Hypothalamus (tissue), 51 donors: ENCODE measurements around the gene RAD51B.
A peak's percentile ranks its signal among the peaks of the same experiment; 100 is the strongest.

Experiments used
- DNase-seq, 51 donors: peaks; one replicate each; lab custom pipeline; 2025; lab: John Stamatoyannopoulos, UW

RAD51B gene

DNA sequence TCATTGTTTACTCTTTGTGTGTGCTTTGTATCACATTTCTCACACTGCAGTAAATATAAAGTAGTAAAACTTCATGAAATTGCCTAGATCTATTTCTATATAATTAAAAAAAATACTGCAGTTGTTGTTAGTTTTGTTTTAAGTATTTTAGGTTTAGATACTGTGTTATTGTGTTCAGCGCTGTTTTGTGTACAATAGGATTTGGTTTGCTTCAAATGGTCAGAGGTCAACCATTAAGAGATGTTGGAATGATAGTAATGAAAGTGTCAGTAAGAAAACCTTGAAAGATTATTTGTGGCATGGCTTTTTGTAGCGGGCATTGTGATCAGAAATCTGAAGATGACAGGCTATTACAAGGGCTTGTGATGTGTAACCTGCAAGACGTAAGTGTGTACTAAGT, 67.9 kb downstream of the RAD51B start:
- no peak for DNase-seq

DNA sequence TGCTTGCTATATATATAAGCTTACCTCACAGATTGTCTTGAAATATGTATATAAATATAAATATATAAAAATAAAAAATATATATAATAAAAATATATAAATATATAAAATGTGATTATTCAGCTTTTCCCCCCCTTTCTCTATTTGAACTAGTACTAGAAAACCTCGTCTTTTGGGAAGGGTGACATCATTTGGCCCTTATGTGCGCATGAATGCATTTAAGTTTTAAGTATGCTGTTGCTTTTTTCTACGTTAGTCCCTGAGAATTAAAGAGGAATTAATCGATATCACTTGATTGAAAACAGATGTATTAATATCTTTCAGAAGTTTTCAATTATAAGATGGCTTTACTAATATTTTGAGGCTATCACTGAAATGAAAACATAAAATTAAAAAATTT, 69.9 kb downstream of the RAD51B start:
- no peak for DNase-seq

DNA sequence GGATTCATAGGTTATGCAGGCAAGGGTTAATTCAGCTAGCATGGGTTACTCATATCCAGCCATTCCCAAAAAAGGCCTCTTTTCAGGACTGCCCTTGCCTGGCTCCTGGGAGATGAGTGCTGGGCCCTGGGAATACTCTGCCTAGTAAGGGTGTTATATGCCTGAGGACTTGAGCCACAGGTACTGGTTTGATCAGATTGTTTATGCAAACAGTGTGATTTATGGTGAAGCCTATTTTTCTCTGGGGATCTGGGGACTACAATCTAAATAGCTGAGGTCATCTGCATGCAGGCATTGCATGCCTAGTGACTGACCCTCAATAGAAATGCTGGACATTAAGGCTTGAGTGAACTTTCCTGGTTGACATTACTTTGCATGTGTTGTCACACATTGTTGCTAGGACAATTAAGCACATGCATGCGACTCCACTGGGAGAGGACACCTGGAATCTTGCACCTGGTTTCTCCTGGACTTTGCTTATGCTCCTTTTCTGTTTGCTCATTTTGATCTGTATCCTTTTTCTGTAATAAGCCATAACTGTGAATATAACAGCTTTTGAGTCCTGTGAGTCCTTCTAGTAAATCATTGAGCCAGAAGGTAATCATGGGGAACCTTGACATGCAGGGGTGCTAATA, 73.0 kb downstream of the RAD51B start:
- DNase-seq, result no peak

DNA sequence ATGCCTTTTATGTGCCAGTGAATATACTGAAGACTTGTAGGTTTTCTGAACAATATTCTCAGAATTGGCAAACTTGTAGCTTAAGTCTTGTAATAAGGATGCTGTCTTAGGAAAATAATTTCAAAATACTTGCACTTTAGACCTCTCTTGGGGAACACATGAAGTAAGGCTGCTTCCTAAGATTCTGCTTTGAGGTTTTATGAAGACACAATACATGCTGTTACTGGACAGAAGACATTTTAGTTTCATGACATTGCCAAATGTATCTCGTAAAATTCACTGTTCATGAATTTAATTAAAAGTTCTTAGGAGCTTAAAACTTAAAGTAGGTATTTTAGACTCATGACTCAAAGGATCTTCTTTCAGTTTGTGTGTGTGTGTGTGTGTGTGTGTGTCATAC, 80.7 kb downstream of the RAD51B start:
- no peak for DNase-seq

DNA sequence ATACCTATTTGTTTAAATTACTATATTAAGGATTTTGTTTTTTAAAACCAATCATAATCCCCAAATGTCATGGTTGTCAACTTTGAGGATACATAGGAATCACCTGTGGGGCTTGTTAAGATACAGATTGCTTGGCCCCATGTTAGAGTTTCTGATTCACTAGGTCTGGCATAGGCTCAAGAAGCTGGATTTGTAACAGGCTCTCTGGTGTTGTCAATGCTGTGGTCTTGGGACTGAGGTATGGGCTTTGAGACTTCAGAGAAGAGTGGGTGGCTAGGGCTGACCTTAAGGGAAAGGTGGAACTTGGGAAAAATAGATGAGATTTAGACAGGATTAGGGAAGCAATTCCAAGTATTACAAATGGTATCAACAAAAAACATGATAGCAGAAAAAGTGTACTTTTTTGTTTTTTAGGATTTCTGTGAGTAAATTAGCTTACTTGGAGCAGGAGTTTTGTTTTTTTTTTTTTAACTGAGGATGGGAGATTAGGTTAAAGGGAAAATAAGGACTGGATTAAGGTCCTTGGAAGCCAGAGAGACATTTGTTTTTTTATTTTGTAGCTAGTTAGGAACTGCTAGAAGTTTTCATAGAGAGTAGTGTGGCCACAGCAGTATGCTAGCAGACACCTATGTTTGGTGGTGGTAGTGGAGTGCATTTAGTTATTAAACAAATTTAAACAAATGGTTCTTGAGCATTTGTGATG, 88.6 kb downstream of the RAD51B start:
- DNase-seq, result no peak

DNA sequence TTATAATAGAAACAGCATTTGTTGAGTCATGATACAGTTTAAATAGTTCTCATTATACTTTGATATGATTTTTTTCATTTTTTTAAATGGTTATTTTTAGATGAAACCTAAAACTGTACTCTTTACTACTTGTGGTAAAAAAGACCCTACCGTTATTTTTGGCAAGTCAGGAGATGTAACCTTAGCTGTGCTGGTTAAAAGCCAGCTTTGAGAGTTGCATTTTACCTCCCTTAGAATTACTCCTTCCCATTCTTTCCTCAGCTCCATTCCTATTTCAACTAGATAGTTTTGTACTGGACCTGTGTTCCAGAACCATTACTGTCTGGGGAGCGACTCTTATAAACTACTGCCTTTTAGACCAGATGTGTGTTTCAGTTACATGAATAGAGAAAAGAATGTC, 92.0 kb downstream of the RAD51B start:
- no peak for DNase-seq

DNA sequence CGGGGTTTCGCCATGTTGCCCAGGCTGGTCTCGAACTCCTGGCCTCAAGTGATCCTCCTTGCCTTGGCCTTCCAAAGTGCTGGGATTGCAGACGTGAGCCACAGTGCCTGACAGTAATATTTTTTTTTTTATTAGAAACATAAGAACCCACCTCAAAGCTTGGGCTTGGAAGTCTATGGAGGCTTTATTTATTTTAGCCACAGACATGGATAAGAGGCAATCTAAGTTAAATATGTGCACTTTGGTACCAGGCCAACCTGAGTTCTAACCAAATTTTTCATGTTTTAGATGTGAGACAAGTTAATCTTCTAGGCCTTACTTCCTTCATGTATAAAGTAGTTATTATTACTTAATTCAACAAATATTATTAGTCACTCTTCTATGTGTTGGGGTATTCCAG, 96.9 kb downstream of the RAD51B start:
- DNase-seq, result no peak

DNA sequence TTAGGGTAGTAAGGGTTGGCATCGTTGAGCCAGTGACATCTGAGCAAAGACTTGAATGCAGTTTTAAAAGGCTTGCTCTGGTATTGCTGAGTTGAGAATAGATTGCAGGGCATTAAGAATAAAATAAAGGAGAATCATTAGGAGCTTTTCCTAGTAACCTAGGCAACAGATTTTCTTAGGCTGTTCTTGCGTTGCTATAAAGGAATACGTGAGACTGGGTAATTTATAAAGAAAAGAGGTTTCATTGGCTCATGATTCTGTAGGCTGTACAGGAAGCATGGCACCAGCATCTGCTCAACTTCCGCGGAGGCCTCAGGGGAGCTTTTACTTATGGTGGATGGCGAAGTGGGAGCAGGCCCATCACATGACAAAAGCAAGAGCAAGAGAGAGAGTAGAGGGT, 97.4 kb downstream of the RAD51B start:
- no peak for DNase-seq

DNA sequence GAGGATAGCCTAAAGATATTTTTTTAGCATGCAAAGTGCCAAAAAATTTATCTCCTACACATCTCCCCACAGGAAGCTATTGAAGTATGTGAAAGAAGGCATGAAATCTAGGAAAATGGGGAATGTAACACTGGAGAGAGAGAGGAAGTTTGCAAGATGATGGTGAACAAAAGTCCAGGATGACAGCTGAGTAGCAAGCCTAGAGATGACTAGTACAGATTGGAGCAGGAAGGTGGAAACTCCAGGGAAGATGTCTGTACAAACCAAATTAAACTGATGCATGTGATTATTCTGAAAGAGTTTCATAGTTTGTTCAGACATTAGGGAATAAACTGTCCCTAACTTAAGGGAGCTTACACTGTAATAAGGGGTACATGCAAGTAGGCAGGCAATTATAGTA, 99.3 kb downstream of the RAD51B start:
- DNase-seq, result no peak

DNA sequence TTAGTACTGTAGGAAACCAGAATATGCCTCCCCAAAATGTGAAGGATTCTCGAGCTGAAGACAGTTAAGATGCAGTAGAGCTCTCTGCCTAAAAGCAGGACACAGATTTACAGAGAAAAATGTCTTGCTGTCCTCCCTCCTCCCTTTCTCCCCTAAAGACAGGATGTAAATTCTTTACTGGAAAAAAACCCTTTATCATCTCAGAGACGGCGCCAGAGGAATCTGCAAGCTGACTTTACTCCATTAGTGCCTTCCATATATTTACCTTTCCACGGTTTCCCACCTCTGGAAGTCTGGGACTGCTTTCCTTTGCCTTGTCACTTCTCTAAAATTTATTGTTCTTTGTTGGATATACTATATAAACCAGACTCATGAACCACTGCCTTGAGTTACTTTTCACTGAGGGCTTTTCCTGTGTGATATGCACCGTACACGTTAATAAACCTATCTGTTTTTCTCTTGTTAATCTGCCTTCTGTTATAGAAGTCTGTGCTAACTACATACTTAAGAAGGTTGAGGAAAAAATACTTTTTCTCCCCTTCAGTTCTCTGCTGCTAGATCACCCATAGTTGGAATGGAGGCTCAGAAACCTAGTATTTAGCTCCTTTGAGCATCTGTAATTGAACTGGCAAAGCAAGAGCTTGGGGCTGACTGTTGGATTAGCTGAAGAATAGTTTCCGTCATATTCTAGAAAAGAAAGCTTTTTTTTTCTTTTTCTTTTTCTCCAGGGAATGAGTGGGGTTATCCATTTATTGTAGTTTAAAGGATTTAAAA, 99.9 kb downstream of the RAD51B start:
- DNase-seq, result no peak

DNA sequence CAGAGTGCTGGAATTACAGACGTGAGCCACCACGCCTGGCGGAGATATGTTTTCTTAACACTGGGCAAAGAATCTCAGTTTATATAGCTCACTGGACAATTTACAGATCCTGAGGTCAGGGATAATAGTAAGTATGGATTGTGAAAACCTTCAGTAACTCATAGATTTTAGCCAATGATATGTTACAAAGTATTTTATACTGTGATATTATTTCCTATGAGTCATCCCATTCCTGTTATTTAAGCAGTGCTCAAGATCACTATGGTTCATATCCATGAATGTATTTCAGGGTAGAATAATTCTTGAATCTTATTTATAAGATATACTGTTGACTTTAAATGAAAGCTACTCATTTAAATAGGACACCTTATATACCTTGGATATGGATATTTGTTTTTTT, 107.2 kb downstream of the RAD51B start:
- no peak for DNase-seq

DNA sequence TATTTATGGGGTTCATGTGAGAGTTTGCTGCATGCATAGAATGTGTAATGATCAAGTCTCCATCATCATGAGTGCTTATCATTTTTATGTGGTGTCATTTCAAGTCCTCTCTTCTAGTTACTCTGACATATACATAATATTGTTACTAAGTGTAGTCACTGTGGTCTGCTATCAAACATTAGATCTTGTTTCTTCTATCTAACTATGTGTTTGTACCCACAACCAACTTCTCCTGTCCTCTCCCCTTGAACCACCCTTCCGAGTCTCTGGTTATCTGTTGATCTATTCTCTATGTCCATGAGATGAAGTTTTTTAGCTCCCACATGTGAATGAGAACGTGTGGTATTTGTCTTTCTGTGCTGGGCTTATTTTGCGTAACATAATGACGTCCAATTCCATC, 107.7 kb downstream of the RAD51B start:
- DNase-seq, result no peak

DNA sequence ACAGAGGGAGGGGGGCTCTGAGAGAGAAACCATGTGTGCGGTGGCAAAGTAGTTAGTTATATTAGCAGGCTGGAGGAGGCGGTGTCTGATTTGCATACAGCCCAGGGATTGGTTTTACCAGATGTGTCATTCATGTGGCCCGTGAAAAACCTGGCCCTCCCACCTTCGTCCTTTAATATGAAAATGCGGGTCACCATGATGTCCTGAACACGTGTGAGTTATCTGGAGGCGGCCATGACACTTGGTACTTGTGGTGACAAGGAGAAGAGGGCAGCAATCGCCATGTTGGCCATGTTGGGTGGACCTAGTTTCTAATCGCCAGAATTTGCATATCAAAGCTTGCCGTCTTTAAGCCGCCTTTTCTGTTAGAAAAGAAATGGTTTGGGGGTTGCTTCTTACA, 108.8 kb downstream of the RAD51B start:
- no peak for DNase-seq

DNA sequence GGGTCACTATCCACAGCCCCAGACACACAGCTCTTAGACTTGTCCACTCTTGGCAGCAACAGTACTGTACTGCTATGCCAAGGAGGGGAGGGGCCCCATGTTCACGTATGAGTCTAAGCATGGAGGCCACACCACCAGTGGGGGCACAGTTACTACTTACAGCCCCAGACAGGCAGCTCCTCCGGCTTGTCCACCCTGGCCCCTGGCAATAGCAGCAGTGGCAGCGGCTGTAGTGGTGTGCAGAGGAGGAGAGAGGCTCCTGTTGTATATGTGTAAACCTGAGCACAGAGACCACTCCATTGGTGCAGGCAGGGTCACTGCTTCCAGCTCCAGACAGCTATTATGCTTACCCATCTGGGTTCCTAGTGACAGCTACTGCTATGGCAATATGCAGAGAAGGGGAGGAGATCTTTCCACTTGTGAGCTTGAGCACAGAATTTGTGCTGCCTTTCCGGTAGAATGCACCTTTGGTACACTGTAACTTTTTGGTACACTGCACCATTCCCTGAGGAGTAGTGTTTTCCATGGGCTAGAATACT, 113.2 kb downstream of the RAD51B start:
- DNase-seq, result no peak

DNA sequence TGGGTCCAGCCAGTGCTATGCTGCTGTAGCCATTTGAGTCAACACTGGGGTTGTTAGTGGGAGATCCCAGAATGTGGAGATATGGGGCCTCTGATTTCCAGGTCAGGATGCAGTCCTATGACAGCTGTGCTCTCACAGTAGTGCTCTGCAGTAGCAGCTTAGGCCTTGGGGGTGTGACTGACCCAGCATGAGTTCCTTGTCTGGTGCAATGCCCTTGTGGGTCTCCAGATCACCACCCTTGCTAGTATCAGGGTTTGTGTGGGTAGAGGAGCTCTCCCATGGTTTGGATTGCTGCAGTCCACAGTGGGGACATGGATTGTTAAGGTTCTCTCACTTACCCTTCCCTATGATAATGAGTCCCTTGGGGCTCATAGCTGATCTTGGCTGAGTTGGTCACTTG, 113.7 kb downstream of the RAD51B start:
- DNase-seq, result no peak

DNA sequence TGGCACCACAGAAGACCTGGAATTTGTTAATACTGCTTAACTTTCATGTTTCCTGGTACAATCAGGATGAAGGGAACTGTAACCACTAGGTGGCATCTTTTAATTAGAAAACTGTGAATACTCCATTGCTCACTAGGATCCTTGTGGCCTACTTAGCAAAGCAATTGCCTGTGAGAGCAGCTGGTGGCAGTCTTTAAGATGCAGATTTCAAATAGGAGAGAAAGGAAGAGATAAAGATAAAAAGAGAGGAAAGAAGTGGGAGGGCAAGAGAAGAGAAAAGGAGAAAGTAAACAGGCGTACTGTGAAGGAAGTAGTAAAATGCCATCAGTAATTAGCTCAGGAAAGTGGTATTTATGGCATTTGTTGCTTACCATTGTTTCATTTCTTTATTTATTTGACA, 114.5 kb downstream of the RAD51B start:
- peak in 5 of 51 donors; percentile 0 to 34 (median 6) for DNase-seq

DNA sequence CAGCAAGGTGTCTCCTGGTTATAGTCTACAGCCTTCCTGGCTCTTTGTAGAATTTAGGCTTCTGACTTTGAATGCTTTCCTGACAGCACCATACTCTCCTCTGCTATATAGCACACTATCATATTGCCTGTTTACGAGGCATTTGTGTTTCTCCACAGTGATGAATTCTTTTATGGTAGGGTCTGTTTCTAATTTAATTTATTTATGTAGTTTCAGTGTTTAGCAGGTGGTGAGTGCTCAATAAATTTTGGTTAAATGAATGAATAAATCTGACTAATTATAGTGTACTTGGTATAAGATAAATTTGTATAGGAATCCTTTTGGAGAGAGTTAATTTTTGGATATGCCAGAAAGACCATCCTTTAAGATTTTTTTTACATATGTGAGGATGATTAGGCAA, 115.3 kb downstream of the RAD51B start:
- DNase-seq, result no peak

DNA sequence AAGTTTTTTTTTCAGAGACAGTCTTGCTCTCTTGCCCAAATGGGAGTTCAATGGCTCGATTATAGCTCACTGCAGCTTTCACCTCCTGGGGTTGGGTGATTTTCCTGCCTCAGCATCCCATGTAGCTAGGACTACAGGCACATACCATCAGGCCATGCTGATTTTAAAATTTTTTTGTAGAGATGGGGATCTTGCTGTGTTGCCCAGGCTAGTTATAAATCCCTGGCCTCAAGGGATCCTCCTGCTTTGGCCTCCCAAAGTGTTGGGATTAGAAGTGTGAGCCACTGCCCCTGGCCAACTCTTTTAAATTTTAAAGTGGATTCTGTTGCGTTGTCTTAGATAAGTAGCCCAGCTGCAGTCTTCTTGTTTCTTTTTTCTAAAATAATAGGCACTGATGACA, 115.8 kb downstream of the RAD51B start:
- DNase-seq, result no peak

DNA sequence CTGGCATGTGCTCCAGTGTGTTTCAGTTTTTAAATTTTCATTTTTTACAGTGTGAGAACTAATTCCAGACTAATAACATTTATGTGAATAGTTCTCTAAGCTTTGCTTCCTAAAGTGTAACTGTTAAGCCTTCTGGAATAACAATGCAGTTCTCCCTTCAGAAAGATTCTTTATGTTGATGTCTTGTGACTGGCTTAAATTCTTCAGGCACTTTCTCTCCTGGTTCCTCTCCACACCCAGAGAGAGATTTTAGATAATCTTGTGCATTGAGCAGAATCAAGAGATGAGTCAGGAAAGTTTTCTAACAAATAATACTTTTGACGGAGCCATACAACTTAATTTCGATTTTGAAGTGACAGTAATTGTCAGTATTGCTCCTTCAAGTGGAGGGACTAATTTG, 118.5 kb downstream of the RAD51B start:
- DNase-seq, result no peak

DNA sequence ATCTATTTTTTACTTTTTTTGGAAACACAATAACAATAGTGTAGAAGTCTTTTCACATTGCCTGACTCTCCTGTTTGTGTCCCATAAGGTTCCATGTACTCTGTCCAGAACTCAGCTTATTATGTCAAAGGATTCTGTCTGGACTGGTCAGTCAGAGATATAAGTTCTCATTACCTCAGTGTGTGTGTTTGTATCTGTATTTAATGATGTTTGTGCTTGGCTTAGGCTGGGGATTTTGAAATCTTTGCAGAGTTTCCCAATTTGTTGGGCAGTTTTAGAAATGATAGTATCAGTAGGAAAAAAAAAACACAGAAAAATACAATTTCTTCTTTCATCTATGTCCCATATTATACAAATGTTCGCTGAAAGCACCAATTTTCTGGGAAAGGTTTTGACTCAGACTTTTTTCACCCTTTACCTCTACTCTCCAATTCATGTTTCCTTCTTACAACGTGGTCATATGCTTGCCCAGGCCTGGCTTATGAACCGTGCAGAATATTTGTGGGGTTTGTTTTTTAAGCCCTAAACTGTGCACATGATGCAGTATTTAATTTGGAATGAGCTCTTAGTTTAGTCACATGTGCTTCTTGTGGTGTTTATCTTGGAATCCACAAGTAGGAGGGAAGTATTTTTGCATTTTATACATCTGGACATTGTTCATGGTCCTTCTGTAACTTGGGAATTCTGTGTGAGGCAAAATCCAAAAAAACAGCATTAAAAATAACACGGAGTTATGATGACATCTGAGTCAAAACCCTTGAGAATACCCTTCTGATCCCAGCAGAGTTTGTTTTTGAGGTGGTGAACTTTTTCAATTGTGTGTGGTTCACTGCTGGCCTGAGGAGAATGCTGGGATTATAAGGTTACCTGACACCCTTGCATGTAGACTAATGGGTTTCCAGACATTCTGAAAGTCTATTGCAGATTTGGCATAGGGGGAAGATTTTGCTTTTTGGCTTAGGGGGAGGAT, 121.2 kb downstream of the RAD51B start:
- DNase-seq, result peak in 1 of 51 donors; percentile 20
